CD4-positive, alpha-beta memory T cell (primary cell): ENCODE measurements around the gene FRMD4B. TPM values are rescaled to one million over a fixed set of nuclear protein-coding genes. Genes with fewer than 3 reads are reported as not detected.
A peak's percentile ranks its signal among the peaks of the same experiment; 100 is the strongest.

Experiments
- CTCF ChIA-PET: fragments of 350-600 bp; sonication (Branson Sonifier 250); formaldehyde crosslinking; loops from one replicate; lab custom pipeline; 2021; ENCODE audit warnings: inconsistent platforms; ENCODE audit not compliant: partially characterized antibody; lab: Charles Lee
- POLR2A ChIA-PET: fragments of 350-600 bp; sonication (Branson Sonifier 250); formaldehyde crosslinking; loops from one replicate; lab custom pipeline; 2021; ENCODE audit not compliant: partially characterized antibody; lab: Charles Lee
- DNase-seq, 5 donors: peaks; one replicate each; pipeline versions ENCODE4 v3.0.0 to v3.0.0-alpha.2; 2020 to 2022; ENCODE audit warnings: mixed read lengths in 1 of 5
- H3K27ac ChIP-seq: one replicate; pipeline ENCODE4 v1.7.0; 2013; ENCODE audit warnings: low read depth, low read length
- H3K27me3 ChIP-seq: 2 replicates; pipeline ENCODE4 v1.7.0; 2013; ENCODE audit warnings: mild to moderate bottlenecking, low read length, moderate library complexity; ENCODE audit not compliant: insufficient read depth
- H3K36me3 ChIP-seq: 2 replicates; pipeline ENCODE4 v1.7.0; 2013; ENCODE audit warnings: mild to moderate bottlenecking, low read length, moderate library complexity; ENCODE audit not compliant: insufficient read depth
- H3K4me1 ChIP-seq: 2 replicates; pipeline ENCODE4 v1.7.0; 2013; ENCODE audit warnings: mild to moderate bottlenecking, low read length, moderate library complexity; ENCODE audit not compliant: insufficient read depth
- H3K4me3 ChIP-seq, 2 donors: one replicate each; pipeline ENCODE4 v1.7.0; 2013; ENCODE audit warnings: low read length in 2 of 2, mild to moderate bottlenecking in 1 of 2
- H3K9me3 ChIP-seq, 2 donors: one replicate each; pipeline ENCODE4 v1.7.0; 2013; ENCODE audit warnings: low read length in 2 of 2, control low read depth in 1 of 2; ENCODE audit not compliant: control insufficient read depth in 1 of 2
- H3K27ac Mint-ChIP-seq, 7 donors: one replicate each; pipeline ENCODE4 v1.8.0; 2020 to 2021; ENCODE audit warnings: mixed read lengths in 7 of 7, mild to moderate bottlenecking in 6 of 7, inconsistent platforms in 3 of 7, moderate library complexity in 3 of 7
- H3K27me3 Mint-ChIP-seq, 2 donors: one replicate each; pipeline ENCODE4 v1.8.0; 2020 to 2021; ENCODE audit warnings: mixed read lengths in 2 of 2
- H3K36me3 Mint-ChIP-seq, 2 donors: one replicate each; pipeline ENCODE4 v1.8.0; 2020 to 2021; ENCODE audit warnings: mixed read lengths in 2 of 2, inconsistent platforms in 1 of 2, mild to moderate bottlenecking in 1 of 2
- H3K4me1 Mint-ChIP-seq, 4 donors: one replicate each; pipeline ENCODE4 v1.8.0; 2020 to 2021; ENCODE audit warnings: mixed read lengths in 4 of 4, mild to moderate bottlenecking in 1 of 4
- H3K4me3 Mint-ChIP-seq, 8 donors: one replicate each; pipeline ENCODE4 v1.8.0; 2020 to 2021; ENCODE audit warnings: mixed read lengths in 8 of 8, mild to moderate bottlenecking in 7 of 8, moderate library complexity in 6 of 8, inconsistent platforms in 3 of 8
- H3K9me3 Mint-ChIP-seq, 8 donors: one replicate each; pipeline ENCODE4 v1.8.0; 2020 to 2021; ENCODE audit warnings: mixed read lengths in 8 of 8, mild to moderate bottlenecking in 5 of 8, inconsistent platforms in 3 of 8, moderate library complexity in 1 of 8
- intact Hi-C: fragments of 100-400 bp; cut with micrococcal nuclease; formaldehyde crosslinking; loops from one replicate; pipeline ENCODE4 v1.15.1; 2023
- polyA plus RNA-seq, 2 donors: library from polyadenylated mRNA; unstranded; fragments of 300-500 nt; fragmentation: Illumina TruSeq; gene quantifications; one replicate each; pipeline ENCODE4 v1.2.3, GENCODE V29; 2021
- total RNA-seq, 2 experiments: library from RNA; stranded (reverse); gene quantifications; one replicate each; pipeline ENCODE4 v1.2.3, GENCODE V29; 2021

FRMD4B gene
- total and polyA plus RNA-seq, 4 experiments from 2014 or later, result 3.1 to 18.3 (median 13.5) TPM

GRCh38 chr3:69379661-69380060 is 6.2 kb downstream of the FRMD4B start:
- no peaks in the 10 kb centered on the region for H3K27me3 ChIP-seq
- no peaks in the 10 kb centered on the region for H3K9me3 ChIP-seq
- no peak overlapping the region for H3K4me3 Mint-ChIP-seq
- H3K4me1 Mint-ChIP-seq, result no peaks in the 10 kb centered on the region
- H3K36me3 Mint-ChIP-seq, result no peaks in the 10 kb centered on the region
- H3K36me3 ChIP-seq, result no peaks in the 10 kb centered on the region
- CTCF ChIA-PET, result no interaction called here
- H3K27ac Mint-ChIP-seq, result no peak overlapping the region
- no peak for DNase-seq
- H3K27ac ChIP-seq, result no peak overlapping the region
- no peaks in the 10 kb centered on the region for H3K9me3 Mint-ChIP-seq
- POLR2A ChIA-PET, result no interaction called here
- intact Hi-C loops, result no loop called here
- no peak overlapping the region for H3K4me3 ChIP-seq
- no peaks in the 10 kb centered on the region for H3K4me1 ChIP-seq
- H3K27me3 Mint-ChIP-seq, result peaks cover 8 to 10% of the 10 kb centered on the region in 2 donors

GRCh38 chr3:69378112-69378802 is 7.6 kb downstream of the FRMD4B start:
- no peaks in the 10 kb centered on the region for H3K4me1 ChIP-seq
- Mint-ChIP-seq H3K4me3 (no peak overlapping the region), H3K4me1 (no peaks in the 10 kb centered on the region), H3K36me3 (no peaks in the 10 kb centered on the region), H3K9me3 (no peaks in the 10 kb centered on the region), H3K27me3 (peaks cover 3 to 5% of the 10 kb centered on the region in 2 donors), H3K27ac (no peak overlapping the region)
- intact Hi-C loops, result no loop called here
- CTCF ChIA-PET, result no interaction called here
- no peaks in the 10 kb centered on the region for H3K9me3 ChIP-seq
- POLR2A ChIA-PET, result no interaction called here
- no peak overlapping the region for H3K27ac ChIP-seq
- H3K27me3 ChIP-seq, result no peaks in the 10 kb centered on the region
- DNase-seq, result no peak
- no peaks in the 10 kb centered on the region for H3K36me3 ChIP-seq
- H3K4me3 ChIP-seq, result no peak overlapping the region

- no peaks in the 10 kb centered on the region for H3K36me3 Mint-ChIP-seq
These were observed 8.6 kb downstream of the FRMD4B start for GRCh38 chr3:69377262-69377661.

GRCh38 chr3:69376731-69377130 is 9.2 kb downstream of the FRMD4B start:
- H3K27ac Mint-ChIP-seq, result no peak overlapping the region
- DNase-seq, result no peak
- no peaks in the 10 kb centered on the region for H3K4me1 Mint-ChIP-seq
- H3K36me3 Mint-ChIP-seq, result no peaks in the 10 kb centered on the region
- H3K4me1 ChIP-seq, result no peaks in the 10 kb centered on the region
- H3K27ac ChIP-seq, result no peak overlapping the region
- no peaks in the 10 kb centered on the region for H3K36me3 ChIP-seq
- intact Hi-C loops, result no loop called here
- POLR2A ChIA-PET, result no interaction called here
- H3K4me3 Mint-ChIP-seq, result no peak overlapping the region
- H3K4me3 ChIP-seq, result no peak overlapping the region
- H3K9me3 Mint-ChIP-seq, result no peaks in the 10 kb centered on the region
- H3K9me3 ChIP-seq, result no peaks in the 10 kb centered on the region
- CTCF ChIA-PET, result interaction anchor here (1.4 to 1.5 kb wide), 2 partner anchors 8 to 11 kb away, joined by 3 to 6 read pairs; no protein-coding TSS in a partner anchor
- no peaks in the 10 kb centered on the region for H3K27me3 ChIP-seq
- H3K27me3 Mint-ChIP-seq, result peaks cover 1 to 5% of the 10 kb centered on the region in 2 donors

More at GRCh38 chr3:69377262-69377661, 8.6 kb downstream of the FRMD4B start:
- Mint-ChIP-seq H3K4me1 (no peaks in the 10 kb centered on the region), H3K9me3 (no peaks in the 10 kb centered on the region), H3K4me3 (no peak overlapping the region), H3K27ac (no peak overlapping the region), H3K27me3 (peaks cover 3 to 5% of the 10 kb centered on the region in 2 donors)
- ChIA-PET CTCF (interaction anchor here (1.4 to 1.5 kb wide), 2 partner anchors 8 to 10 kb away, joined by 3 to 6 read pairs; no protein-coding TSS in a partner anchor), POLR2A (no interaction called here)
- no peaks in the 10 kb centered on the region for H3K27me3 ChIP-seq
- no peaks in the 10 kb centered on the region for H3K4me1 ChIP-seq
- no peaks in the 10 kb centered on the region for H3K9me3 ChIP-seq
- H3K36me3 ChIP-seq, result no peaks in the 10 kb centered on the region
- DNase-seq, result no peak
- H3K4me3 ChIP-seq, result no peak overlapping the region
- H3K27ac ChIP-seq, result no peak overlapping the region
- intact Hi-C loops, result no loop called here

GRCh38 chr3:69371816-69372215 is 14.1 kb downstream of the FRMD4B start:
- Mint-ChIP-seq H3K36me3 (no peaks in the 10 kb centered on the region), H3K27me3 (no peaks in the 10 kb centered on the region), H3K27ac (no peak overlapping the region), H3K9me3 (no peaks in the 10 kb centered on the region), H3K4me1 (peaks cover 25 to 36% (median 31%) of the 10 kb centered on the region in 4 donors), H3K4me3 (no peak overlapping the region)
- no peaks in the 10 kb centered on the region for H3K36me3 ChIP-seq
- no peak overlapping the region for H3K27ac ChIP-seq
- DNase-seq, result no peak
- intact Hi-C loops, result no loop called here
- POLR2A ChIA-PET, result no interaction called here
- no peaks in the 10 kb centered on the region for H3K9me3 ChIP-seq
- CTCF ChIA-PET, result no interaction called here
- no peak overlapping the region for H3K4me3 ChIP-seq
- no peaks in the 10 kb centered on the region for H3K27me3 ChIP-seq
- H3K4me1 ChIP-seq, result peaks cover 40% of the 10 kb centered on the region

GRCh38 chr3:69370901-69371301 is 15.0 kb downstream of the FRMD4B start:
- DNase-seq, result no peak
- Histone ChIP-seq H3K36me3 (no peaks in the 10 kb centered on the region), H3K4me3 (no peak overlapping the region), H3K4me1 (peaks cover 40% of the 10 kb centered on the region), H3K27me3 (no peaks in the 10 kb centered on the region), H3K27ac (no peak overlapping the region), H3K9me3 (no peaks in the 10 kb centered on the region)
- ChIA-PET CTCF (interaction anchor here (1.5 kb wide), 1 partner anchor 210 kb away, joined by 3 read pairs; no protein-coding TSS in a partner anchor), POLR2A (no interaction called here)
- Mint-ChIP-seq H3K36me3 (no peaks in the 10 kb centered on the region), H3K27ac (peak overlapping the region in 1 of 7 donors; percentile 50), H3K4me1 (peaks cover 25 to 36% (median 31%) of the 10 kb centered on the region in 4 donors), H3K27me3 (no peaks in the 10 kb centered on the region), H3K4me3 (peak overlapping the region in 1 of 8 donors; percentile 7), H3K9me3 (no peaks in the 10 kb centered on the region)
- intact Hi-C loops, result no loop called here

- ChIA-PET CTCF (interaction anchor here (1.2 to 1.5 kb wide), 3 partner anchors 9 to 209 kb away, joined by 3 to 4 read pairs (median 3); no protein-coding TSS in a partner anchor), POLR2A (no interaction called here)
- Histone ChIP-seq H3K4me1 (peaks cover 40% of the 10 kb centered on the region), H3K36me3 (no peaks in the 10 kb centered on the region), H3K9me3 (no peaks in the 10 kb centered on the region), H3K4me3 (no peak overlapping the region), H3K27ac (no peak overlapping the region), H3K27me3 (no peaks in the 10 kb centered on the region)
- Mint-ChIP-seq H3K9me3 (no peaks in the 10 kb centered on the region), H3K36me3 (no peaks in the 10 kb centered on the region), H3K4me3 (peak overlapping the region in 7 of 8 donors; percentile 7 to 61 (median 45)), H3K27ac (peak overlapping the region in 1 of 7 donors; percentile 32), H3K4me1 (peaks cover 25 to 36% (median 31%) of the 10 kb centered on the region in 4 donors), H3K27me3 (no peaks in the 10 kb centered on the region)
- DNase-seq, result peak in 2 of 5 donors; percentile 6 to 15
- intact Hi-C loops, result no loop called here
These were observed 15.6 kb downstream of the FRMD4B start for GRCh38 chr3:69370156-69370883.
